CD14-positive monocyte (primary cell): Measurements from ENCODE around the gene GABBR2. TPM values are rescaled to one million over a fixed set of nuclear protein-coding genes. Genes with fewer than 3 reads are reported as not detected.

Source experiments
- DNase-seq, 3 donors: peaks; one replicate each; pipeline ENCODE4 v3.0.0-alpha.2; 2011 to 2022
- H2AFZ ChIP-seq: 2 replicates; pipeline ENCODE4 v1.6.0; 2012; ENCODE audit warnings: mild to moderate bottlenecking, low read depth, low read length, inconsistent platforms; ENCODE audit not compliant: insufficient read depth, poor library complexity, severe bottlenecking
- H3K27ac ChIP-seq, 2 donors: 1 replicate in 1 of 2; 2 replicates in 1 of 2; pipeline ENCODE4 v1.5.1; 2012 to 2013; ENCODE audit warnings: low read length in 2 of 2, control low read depth in 1 of 2, inconsistent platforms in 1 of 2, low read depth in 1 of 2, mild to moderate bottlenecking in 1 of 2
- H3K27me3 ChIP-seq, 2 donors: one replicate each; pipeline versions ENCODE4 v1.6.0 to v1.6.1; 2011 to 2013; ENCODE audit warnings: low read length in 2 of 2; ENCODE audit not compliant: control insufficient read depth in 2 of 2, insufficient read depth in 2 of 2
- H3K36me3 ChIP-seq, 2 donors: replicated peaks in 1 of 2; 1 replicate in 1 of 2; 2 replicates in 1 of 2; pipeline versions ENCODE4 v1.5.1 to v1.6.1; 2012 to 2013; ENCODE audit warnings: low read length in 2 of 2, control low read depth in 1 of 2, inconsistent platforms in 1 of 2, mild to moderate bottlenecking in 1 of 2; ENCODE audit not compliant: insufficient read depth in 2 of 2, control insufficient read depth in 1 of 2
- H3K4me1 ChIP-seq, 2 donors: 1 replicate in 1 of 2; 2 replicates in 1 of 2; pipeline versions ENCODE4 v1.5.1 to v1.6.1; 2012 to 2013; ENCODE audit warnings: low read length in 2 of 2, control low read depth in 1 of 2, inconsistent platforms in 1 of 2, mild to moderate bottlenecking in 1 of 2, moderate library complexity in 1 of 2; ENCODE audit not compliant: insufficient read depth in 2 of 2, control insufficient read depth in 1 of 2
- H3K4me2 ChIP-seq: replicated peaks from 2 replicates; pipeline ENCODE3; 2012; ENCODE audit warnings: low read length, moderate library complexity, mild to moderate bottlenecking; ENCODE audit not compliant: poor library complexity, severe bottlenecking; ENCODE audit errors: extremely low read depth
- H3K4me3 ChIP-seq, 3 experiments: fragments of 200-600 bp in 1 of 3; sonication (generic) in 1 of 3; replicated peaks in 1 of 3; 1 replicate in 2 of 3; 2 replicates in 1 of 3; pipeline ENCODE4 v1.5.1; 2011 to 2013; ENCODE audit warnings: low read length in 3 of 3, mild to moderate bottlenecking in 3 of 3, control low read depth in 2 of 3, low read depth in 2 of 3, inconsistent platforms in 1 of 3, moderate library complexity in 1 of 3
- H3K79me2 ChIP-seq: 2 replicates; pipeline ENCODE4 v1.6.0; 2012; ENCODE audit warnings: mild to moderate bottlenecking, control low read depth, inconsistent platforms, low read length, moderate library complexity; ENCODE audit not compliant: insufficient read depth
- H3K9ac ChIP-seq: 2 replicates; pipeline ENCODE4 v1.6.0; 2017; ENCODE audit warnings: low read length, mild to moderate bottlenecking; ENCODE audit not compliant: insufficient read depth, poor library complexity, severe bottlenecking
- H3K9me3 ChIP-seq, 2 donors: replicated peaks in 1 of 2; 1 replicate in 1 of 2; 2 replicates in 1 of 2; pipeline versions ENCODE4 v1.5.1 to v1.6.1; 2012 to 2013; ENCODE audit warnings: low read length in 2 of 2, control low read depth in 1 of 2; ENCODE audit not compliant: control insufficient read depth in 1 of 2, insufficient read depth in 1 of 2
- H4K20me1 ChIP-seq: 2 replicates; pipeline ENCODE4 v1.6.0; 2012; ENCODE audit warnings: mild to moderate bottlenecking, low read length, control low read depth, moderate library complexity; ENCODE audit not compliant: insufficient read depth
- H3K27ac Mint-ChIP-seq, 7 donors: one replicate each; pipeline ENCODE4 v1.8.0; 2020; ENCODE audit warnings: mild to moderate bottlenecking in 7 of 7, mixed read lengths in 7 of 7, moderate library complexity in 6 of 7, inconsistent platforms in 2 of 7
- H3K27me3 Mint-ChIP-seq, 3 donors: one replicate each; pipeline ENCODE4 v1.8.0; 2021 to 2022; ENCODE audit warnings: low read depth in 3 of 3, mild to moderate bottlenecking in 3 of 3, mixed read lengths in 3 of 3, moderate library complexity in 3 of 3, inconsistent platforms in 1 of 3
- H3K36me3 Mint-ChIP-seq, 2 donors: one replicate each; pipeline ENCODE4 v1.8.0; 2020; ENCODE audit warnings: mixed read lengths in 2 of 2, inconsistent platforms in 1 of 2, mild to moderate bottlenecking in 1 of 2
- H3K4me1 Mint-ChIP-seq: one replicate; pipeline ENCODE4 v1.8.0; 2020; ENCODE audit warnings: mild to moderate bottlenecking, mixed read lengths
- H3K4me3 Mint-ChIP-seq, 2 donors: one replicate each; pipeline ENCODE4 v1.8.0; 2020; ENCODE audit warnings: mild to moderate bottlenecking in 2 of 2, mixed read lengths in 2 of 2, moderate library complexity in 1 of 2
- H3K9me3 Mint-ChIP-seq, 7 donors: one replicate each; pipeline ENCODE4 v1.8.0; 2020 to 2022; ENCODE audit warnings: mixed read lengths in 7 of 7, mild to moderate bottlenecking in 6 of 7, moderate library complexity in 6 of 7, inconsistent platforms in 2 of 7
- CTCF ChIP-seq: fragments of 200-600 bp; IDR thresholded peaks from one replicate; pipeline ENCODE4 v1.8.0; 2022; ENCODE audit warnings: antibody characterized with exemption, mild to moderate bottlenecking
- WGBS: methylation state at CpG from one replicate; pipeline ENCODE4 v1.1.5; 2013; ENCODE audit warnings: missing lambda C conversion rate; ENCODE audit not compliant: insufficient coverage; 5-methylcytosine and 5-hydroxymethylcytosine counted together
- intact Hi-C, 2 donors: fragments of 100-400 bp; cut with micrococcal nuclease; formaldehyde crosslinking; loops; one replicate each; pipeline versions ENCODE4 v1.15.0 to v1.15.1; 2023
- polyA plus RNA-seq, 3 donors: library from polyadenylated mRNA; depleted of rRNA in 1 of 3; unstranded in 2 of 3; stranded (reverse) in 1 of 3; fragments of 300-500 nt in 2 of 3; fragments of >200 nt in 1 of 3; fragmentation: Illumina TruSeq in 2 of 3; gene quantifications; 1 replicate in 2 of 3; 2 replicates in 1 of 3; pipeline ENCODE4 v1.2.3, GENCODE V29; 2012 to 2021

The GABBR2 gene
- polyA plus RNA-seq, 3 donors, result not detected

GRCh38 chr9:98491231-98491651 is 217.5 kb downstream of the GABBR2 start:
- Histone ChIP-seq H3K4me1 (no peaks in the 10 kb centered on the region), H3K4me3 (no peak overlapping the region), H3K4me2 (no peak overlapping the region), H3K9me3 (no peaks in the 10 kb centered on the region), H3K27me3 (no peaks in the 10 kb centered on the region), H3K79me2 (no peaks in the 10 kb centered on the region), H2AFZ (no peak overlapping the region), H3K36me3 (no peaks in the 10 kb centered on the region), H3K9ac (no peak overlapping the region), H4K20me1 (no peaks in the 10 kb centered on the region), H3K27ac (no peak overlapping the region)
- Mint-ChIP-seq H3K36me3 (no peaks in the 10 kb centered on the region), H3K27ac (no peak overlapping the region), H3K27me3 (peaks cover 5 to 13% (median 10%) of the 10 kb centered on the region in 3 donors), H3K4me3 (no peak overlapping the region), H3K4me1 (no peaks in the 10 kb centered on the region), H3K9me3 (peaks cover 0 to 5% (median 0%) of the 10 kb centered on the region in 7 donors)
- TF ChIP-seq CTCF, result no peak
- WGBS, result no CpG with 5 or more reads among the region's 3 CpGs
- intact Hi-C loops, result no loop called here
- DNase-seq, result no peak

GRCh38 chr9:98488571-98489312 is 220.0 kb downstream of the GABBR2 start:
- no peak for TF ChIP-seq CTCF
- WGBS, result 100% methylated on average over 1 of the region's 8 CpGs

More at GRCh38 chr9:98488571-98489312, 220.0 kb downstream of the GABBR2 start:
- Histone ChIP-seq H3K79me2 (no peaks in the 10 kb centered on the region), H3K9ac (no peak overlapping the region), H3K27me3 (no peaks in the 10 kb centered on the region), H3K36me3 (no peaks in the 10 kb centered on the region), H3K27ac (no peak overlapping the region), H3K4me3 (no peak overlapping the region), H3K4me2 (no peak overlapping the region), H2AFZ (no peak overlapping the region), H3K9me3 (no peaks in the 10 kb centered on the region), H3K4me1 (no peaks in the 10 kb centered on the region), H4K20me1 (no peaks in the 10 kb centered on the region)
- Mint-ChIP-seq H3K36me3 (no peaks in the 10 kb centered on the region), H3K9me3 (peaks cover 0 to 4% (median 0%) of the 10 kb centered on the region in 7 donors), H3K27ac (no peak overlapping the region), H3K4me3 (no peak overlapping the region), H3K4me1 (no peaks in the 10 kb centered on the region), H3K27me3 (peaks cover 2 to 15% (median 9%) of the 10 kb centered on the region in 3 donors)
- intact Hi-C loops, result no loop called here
- no peak for DNase-seq
